ENCODE results near the gene ZNF423. TPM values are rescaled to one million over a fixed set of nuclear protein-coding genes. Genes with fewer than 3 reads are reported as not detected.
A peak's percentile ranks its signal among the peaks of the same experiment; 100 is the strongest.

Gene ZNF423
- total RNA-seq, 1 experiment from 2014 or later = not detected

DNA sequence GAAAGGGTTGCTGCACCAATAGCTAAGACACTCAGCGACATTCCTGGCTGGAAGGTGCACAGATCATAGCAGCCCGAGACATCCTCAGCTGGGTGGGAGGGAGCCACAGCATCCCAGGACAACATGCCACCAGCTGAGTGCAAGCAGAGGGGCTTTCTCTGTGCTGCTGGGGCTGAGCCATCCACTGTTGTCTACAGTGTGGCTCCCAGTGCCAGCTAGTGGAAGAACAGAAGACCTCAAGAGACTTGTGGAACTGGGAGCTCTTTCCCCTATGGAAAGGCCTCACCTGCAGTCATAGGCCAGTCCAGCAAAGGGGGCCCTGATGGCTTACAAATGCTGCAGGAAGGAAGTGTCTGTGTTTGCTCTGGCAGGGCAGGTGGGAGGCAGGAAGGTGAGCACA is 351.3 kb downstream of the ZNF423 start:
- no peak overlapping the region for H3K27ac ChIP-seq (ENCODE audit: low read length)
- no peaks in the 10 kb centered on the region for H3K9me3 ChIP-seq (ENCODE audit: low read length)
- H3K4me1 ChIP-seq (ENCODE audit: low read length) = peaks cover 11% of the 10 kb centered on the region
- DNase-seq = no peak
- no peaks in the 10 kb centered on the region for H3K36me3 ChIP-seq (ENCODE audit: insufficient read depth, low read length)
- H3K27me3 ChIP-seq (ENCODE audit: low read length) = no peaks in the 10 kb centered on the region
- H4K20me1 ChIP-seq (ENCODE audit: insufficient read depth, low read depth, low read length) = no peaks in the 10 kb centered on the region; the same call in 1 of the 2 replicates
- no peak overlapping the region for H3K4me3 ChIP-seq (ENCODE audit: low read length)
- no peak overlapping the region for H3K9ac ChIP-seq (ENCODE audit: low read length)
- H3K79me2 ChIP-seq (ENCODE audit: low read length) = no peaks in the 10 kb centered on the region
- no peaks in the 10 kb centered on the region for H3K9me2 ChIP-seq (replicated peaks; ENCODE audit: insufficient read depth, low read length)
- no peak overlapping the region for H3K4me2 ChIP-seq (ENCODE audit: low read depth, low read length, poor library complexity, severe bottlenecking)
- no peak overlapping the region for H2AFZ ChIP-seq (ENCODE audit: low read length)

DNA sequence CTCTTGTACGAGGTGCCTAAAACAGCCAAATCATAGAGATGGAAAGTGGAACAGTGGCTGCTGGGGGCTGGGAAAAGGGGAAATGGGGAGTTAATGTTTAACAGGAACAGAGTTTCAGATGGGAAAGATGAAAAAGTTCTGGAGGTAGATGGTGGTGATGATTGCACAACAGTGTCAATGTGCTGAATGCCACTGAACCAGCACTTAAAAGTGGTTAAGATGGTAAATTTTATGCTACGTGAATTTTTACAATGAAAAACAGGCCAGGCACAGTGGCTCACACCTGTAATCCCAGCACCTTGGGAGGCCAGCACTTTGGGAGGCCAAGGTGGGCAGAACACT is 351.9 kb downstream of the ZNF423 start:
- Histone ChIP-seq H3K4me2 (ENCODE audit: low read depth, low read length, poor library complexity, severe bottlenecking) (no peak overlapping the region), H3K27ac (ENCODE audit: low read length) (no peak overlapping the region)

GRCh38 chr16:49503256-49504022 is 352.5 kb downstream of the ZNF423 start:
- Histone ChIP-seq H3K27me3 (ENCODE audit: low read length) (no peaks in the 10 kb centered on the region), H3K9me2 (replicated peaks; ENCODE audit: insufficient read depth, low read length) (no peaks in the 10 kb centered on the region), H3K9ac (ENCODE audit: low read length) (no peak overlapping the region), H3K36me3 (ENCODE audit: insufficient read depth, low read length) (no peaks in the 10 kb centered on the region), H3K9me3 (ENCODE audit: low read length) (no peaks in the 10 kb centered on the region), H2AFZ (ENCODE audit: low read length) (no peak overlapping the region), H3K79me2 (ENCODE audit: low read length) (no peaks in the 10 kb centered on the region), H3K4me1 (ENCODE audit: low read length) (peaks cover 20% of the 10 kb centered on the region), H4K20me1 (ENCODE audit: insufficient read depth, low read depth, low read length) (no peaks in the 10 kb centered on the region; the same call in 1 of the 2 replicates), H3K4me2 (ENCODE audit: low read depth, low read length, poor library complexity, severe bottlenecking) (no peak overlapping the region), H3K4me3 (ENCODE audit: low read length) (no peak overlapping the region), H3K27ac (ENCODE audit: low read length) (no peak overlapping the region)
- no peak for DNase-seq

More for the DNA sequence above, 351.9 kb downstream of the ZNF423 start:
- no peak overlapping the region for H3K9ac ChIP-seq (ENCODE audit: low read length)
- no peaks in the 10 kb centered on the region for H3K9me2 ChIP-seq (replicated peaks; ENCODE audit: insufficient read depth, low read length)
- H3K27me3 ChIP-seq (ENCODE audit: low read length) = no peaks in the 10 kb centered on the region
- H3K4me3 ChIP-seq (ENCODE audit: low read length) = no peak overlapping the region
- H3K79me2 ChIP-seq (ENCODE audit: low read length) = no peaks in the 10 kb centered on the region
- H2AFZ ChIP-seq (ENCODE audit: low read length) = no peak overlapping the region
- no peaks in the 10 kb centered on the region for H3K9me3 ChIP-seq (ENCODE audit: low read length)
- DNase-seq = no peak
- no peaks in the 10 kb centered on the region for H3K36me3 ChIP-seq (ENCODE audit: insufficient read depth, low read length)
- H3K4me1 ChIP-seq (ENCODE audit: low read length) = peaks cover 18% of the 10 kb centered on the region
- H4K20me1 ChIP-seq (ENCODE audit: insufficient read depth, low read depth, low read length) = no peaks in the 10 kb centered on the region; the same call in 1 of the 2 replicates

GRCh38 chr16:49502136-49502881 is 353.6 kb downstream of the ZNF423 start:
- Histone ChIP-seq H3K9me3 (ENCODE audit: low read length) (no peaks in the 10 kb centered on the region), H3K36me3 (ENCODE audit: insufficient read depth, low read length) (no peaks in the 10 kb centered on the region), H3K9ac (ENCODE audit: low read length) (no peak overlapping the region), H2AFZ (ENCODE audit: low read length) (no peak overlapping the region), H3K4me1 (ENCODE audit: low read length) (peaks cover 20% of the 10 kb centered on the region), H3K9me2 (replicated peaks; ENCODE audit: insufficient read depth, low read length) (no peaks in the 10 kb centered on the region), H4K20me1 (ENCODE audit: insufficient read depth, low read depth, low read length) (no peaks in the 10 kb centered on the region; the same call in 1 of the 2 replicates), H3K4me2 (ENCODE audit: low read depth, low read length, poor library complexity, severe bottlenecking) (no peak overlapping the region), H3K27ac (ENCODE audit: low read length) (no peak overlapping the region), H3K4me3 (ENCODE audit: low read length) (no peak overlapping the region), H3K27me3 (ENCODE audit: low read length) (no peaks in the 10 kb centered on the region), H3K79me2 (ENCODE audit: low read length) (no peaks in the 10 kb centered on the region)
- no peak for DNase-seq

GRCh38 chr16:49499869-49500610 is 355.9 kb downstream of the ZNF423 start:
- no peak overlapping the region for H2AFZ ChIP-seq (ENCODE audit: low read length)
- peaks cover 20% of the 10 kb centered on the region for H3K4me1 ChIP-seq (ENCODE audit: low read length)
- H3K9ac ChIP-seq (ENCODE audit: low read length) = no peak overlapping the region
- no peaks in the 10 kb centered on the region for H3K27me3 ChIP-seq (ENCODE audit: low read length)
- peak overlapping the region; percentile 40 for H3K4me2 ChIP-seq (ENCODE audit: low read depth, low read length, poor library complexity, severe bottlenecking)
- H4K20me1 ChIP-seq (ENCODE audit: insufficient read depth, low read depth, low read length) = no peaks in the 10 kb centered on the region; the same call in 1 of the 2 replicates
- H3K27ac ChIP-seq (ENCODE audit: low read length) = no peak overlapping the region
- peak; percentile 51 for DNase-seq
- no peak overlapping the region for H3K4me3 ChIP-seq (ENCODE audit: low read length)
- H3K36me3 ChIP-seq (ENCODE audit: insufficient read depth, low read length) = no peaks in the 10 kb centered on the region
- no peaks in the 10 kb centered on the region for H3K9me2 ChIP-seq (replicated peaks; ENCODE audit: insufficient read depth, low read length)
- H3K9me3 ChIP-seq (ENCODE audit: low read length) = no peaks in the 10 kb centered on the region
- no peaks in the 10 kb centered on the region for H3K79me2 ChIP-seq (ENCODE audit: low read length)

GRCh38 chr16:49499414-49499785 is 356.5 kb downstream of the ZNF423 start:
- no peak overlapping the region for H3K4me3 ChIP-seq (ENCODE audit: low read length)
- H4K20me1 ChIP-seq (ENCODE audit: insufficient read depth, low read depth, low read length) = no peaks in the 10 kb centered on the region; the same call in 1 of the 2 replicates
- no peaks in the 10 kb centered on the region for H3K9me2 ChIP-seq (replicated peaks; ENCODE audit: insufficient read depth, low read length)
- no peak overlapping the region for H2AFZ ChIP-seq (ENCODE audit: low read length)
- peaks cover 20% of the 10 kb centered on the region for H3K4me1 ChIP-seq (ENCODE audit: low read length)
- no peak for DNase-seq
- no peaks in the 10 kb centered on the region for H3K36me3 ChIP-seq (ENCODE audit: insufficient read depth, low read length)
- H3K27ac ChIP-seq (ENCODE audit: low read length) = no peak overlapping the region
- H3K4me2 ChIP-seq (ENCODE audit: low read depth, low read length, poor library complexity, severe bottlenecking) = peak overlapping the region; percentile 40
- no peaks in the 10 kb centered on the region for H3K9me3 ChIP-seq (ENCODE audit: low read length)
- no peaks in the 10 kb centered on the region for H3K79me2 ChIP-seq (ENCODE audit: low read length)
- H3K27me3 ChIP-seq (ENCODE audit: low read length) = no peaks in the 10 kb centered on the region
- no peak overlapping the region for H3K9ac ChIP-seq (ENCODE audit: low read length)

GRCh38 chr16:49498666-49499413 is 357.1 kb downstream of the ZNF423 start:
- Histone ChIP-seq H3K9ac (ENCODE audit: low read length) (no peak overlapping the region), H3K79me2 (ENCODE audit: low read length) (no peaks in the 10 kb centered on the region), H4K20me1 (ENCODE audit: insufficient read depth, low read depth, low read length) (no peaks in the 10 kb centered on the region; the same call in none of the 2 replicates), H3K4me3 (ENCODE audit: low read length) (no peak overlapping the region), H3K27ac (ENCODE audit: low read length) (no peak overlapping the region), H3K9me2 (replicated peaks; ENCODE audit: insufficient read depth, low read length) (no peaks in the 10 kb centered on the region), H2AFZ (ENCODE audit: low read length) (no peak overlapping the region), H3K36me3 (ENCODE audit: insufficient read depth, low read length) (no peaks in the 10 kb centered on the region), H3K27me3 (ENCODE audit: low read length) (no peaks in the 10 kb centered on the region), H3K4me2 (ENCODE audit: low read depth, low read length, poor library complexity, severe bottlenecking) (no peak overlapping the region), H3K4me1 (ENCODE audit: low read length) (peaks cover 22% of the 10 kb centered on the region), H3K9me3 (ENCODE audit: low read length) (no peaks in the 10 kb centered on the region)
- no peak for DNase-seq
